HK-2 (cell line): Measurements from ENCODE around the gene TBCE.
"Not testable (repeated sequence)": the region's sequence is repeated elsewhere in the genome, so short reads cannot be mapped to it uniquely, and the experiment has no call there.

Experiments
- DNase-seq: peaks from one replicate; pipeline ENCODE4 v3.0.0-alpha.2; 2018; ENCODE audit not compliant: unreplicated experiment

Gene TBCE

DNA sequence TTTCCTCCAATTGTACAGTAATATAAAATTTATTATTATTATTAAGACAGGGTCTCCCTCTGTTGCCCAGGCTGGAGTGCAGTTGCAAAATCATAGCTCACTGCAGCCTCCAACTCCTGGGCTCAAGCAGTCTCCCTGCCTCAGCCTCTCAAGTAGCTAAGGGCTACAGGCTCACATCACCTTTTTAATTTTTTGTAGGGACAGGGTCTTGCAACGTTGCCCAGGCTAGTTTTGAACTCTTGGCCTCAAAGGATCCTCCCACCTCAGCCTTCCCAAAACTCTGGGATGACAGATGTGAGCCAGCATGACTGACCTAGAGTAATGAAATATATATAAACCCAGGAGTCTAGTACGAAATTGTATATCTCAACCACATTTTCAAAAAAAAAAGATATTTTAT lies 87.9 kb downstream of the TBCE start:
- DNase-seq, result no peak

DNA sequence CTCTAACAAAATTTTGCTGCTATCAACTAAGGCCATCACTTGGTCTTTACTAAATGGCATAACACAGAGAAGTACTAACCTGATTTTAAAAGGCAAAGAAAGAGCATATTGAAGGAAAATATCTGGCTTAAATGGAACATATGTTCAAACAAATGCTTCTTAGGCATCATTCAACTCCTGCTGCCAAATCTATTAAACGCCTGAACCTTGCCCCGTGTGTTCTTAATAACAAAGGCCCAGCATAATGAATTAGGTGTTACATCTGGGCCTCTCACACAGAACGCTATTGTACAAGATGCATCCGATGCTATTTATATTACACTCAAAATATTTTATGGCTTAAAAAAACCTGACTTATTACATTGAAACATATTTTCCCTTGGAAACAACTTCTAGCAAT lies 88.6 kb downstream of the TBCE start:
- no peak for DNase-seq

DNA sequence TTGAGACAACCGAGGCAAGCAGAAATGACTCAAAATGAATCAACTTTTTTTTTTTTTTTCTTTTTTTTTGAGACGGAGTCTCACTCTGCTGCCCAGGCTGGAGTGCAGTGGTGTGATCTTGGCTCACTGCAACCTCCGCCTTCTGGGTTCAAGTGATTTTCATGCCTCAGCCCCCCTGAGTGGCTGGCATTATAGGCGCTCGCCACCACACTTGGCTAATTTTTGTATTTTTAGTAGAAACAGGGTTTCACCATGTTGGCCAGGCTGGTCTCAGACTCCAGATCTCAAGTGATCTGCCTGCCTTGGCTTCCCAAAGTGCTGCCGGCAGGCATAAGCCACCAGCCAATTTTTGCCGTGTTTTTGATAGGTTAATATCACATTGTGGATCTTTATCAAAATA lies 90.6 kb downstream of the TBCE start:
- not testable (repeated sequence) for DNase-seq

DNA sequence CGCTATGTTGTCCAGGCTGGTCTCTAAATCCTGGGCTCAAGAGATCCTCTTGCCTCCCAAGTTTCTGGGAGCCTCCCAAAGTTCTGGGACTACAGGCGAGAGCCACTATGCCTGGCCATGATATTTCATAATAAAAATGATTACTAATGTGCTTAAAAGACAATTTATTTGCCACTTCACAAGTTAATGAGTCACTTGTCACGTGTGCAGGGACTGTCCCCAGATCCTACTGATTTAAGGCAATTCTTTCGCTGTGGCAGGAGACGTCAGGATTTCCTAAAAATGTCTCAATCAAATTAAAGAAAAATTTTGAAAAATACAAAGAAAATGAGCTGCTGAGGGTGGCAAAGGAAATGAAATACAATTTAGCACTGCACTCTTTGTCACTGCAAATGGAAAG lies 93.5 kb downstream of the TBCE start:
- no peak for DNase-seq

DNA sequence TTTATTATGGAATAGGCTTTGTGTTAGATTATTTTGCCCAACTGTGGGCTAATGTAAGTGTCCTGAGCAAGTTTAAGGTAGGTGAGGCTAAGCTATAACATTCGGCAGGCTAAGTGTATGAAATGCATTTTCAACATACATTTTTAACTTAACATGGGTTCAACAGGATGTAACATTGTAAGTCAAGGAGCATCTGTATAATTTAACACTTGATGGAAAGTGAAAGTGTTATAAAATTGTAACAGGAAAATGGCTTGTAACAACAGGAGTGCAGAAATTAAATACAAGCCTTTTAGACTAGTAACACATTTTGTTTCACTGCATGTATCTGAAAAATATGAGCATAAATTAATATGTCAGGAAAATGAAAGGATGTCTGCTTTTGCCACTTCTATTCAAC lies 94.7 kb downstream of the TBCE start:
- no peak for DNase-seq

DNA sequence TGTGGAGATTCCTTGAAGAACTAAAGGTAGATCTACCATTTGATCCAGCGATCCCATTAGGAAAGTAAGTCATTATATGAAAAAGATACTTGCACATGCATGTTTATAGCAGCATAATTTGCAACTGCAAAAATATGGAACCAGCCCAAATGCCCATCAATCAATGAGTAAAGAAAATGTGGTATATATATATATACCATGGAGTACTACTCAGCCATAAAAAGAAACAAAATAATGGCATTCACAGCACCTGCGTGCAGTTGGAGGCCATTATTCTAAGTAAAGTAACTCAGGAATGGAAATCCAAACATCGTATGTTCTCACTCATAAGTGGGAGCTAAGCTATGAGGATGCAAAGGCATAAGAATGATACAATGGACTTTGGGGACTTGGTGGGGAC lies 95.6 kb downstream of the TBCE start:
- not testable (repeated sequence) for DNase-seq

DNA sequence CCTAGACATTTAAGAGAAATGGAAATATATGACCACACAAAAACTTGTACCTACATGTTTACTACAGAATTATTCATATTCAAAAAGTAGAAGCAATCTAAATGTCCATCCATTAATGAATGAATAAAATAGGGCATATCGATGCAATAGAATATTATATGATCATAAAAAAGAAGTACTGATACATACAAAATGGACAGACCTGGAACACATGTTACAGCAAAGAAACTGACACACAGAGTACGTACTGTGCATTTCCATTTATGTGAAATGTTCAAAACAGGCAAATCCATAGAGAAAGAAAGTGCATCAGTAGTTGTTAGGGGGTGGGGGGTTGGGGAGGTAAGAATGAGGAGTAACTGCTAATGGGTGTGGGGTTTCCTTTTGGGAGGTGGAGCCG lies 97.8 kb downstream of the TBCE start:
- DNase-seq, result no peak

DNA sequence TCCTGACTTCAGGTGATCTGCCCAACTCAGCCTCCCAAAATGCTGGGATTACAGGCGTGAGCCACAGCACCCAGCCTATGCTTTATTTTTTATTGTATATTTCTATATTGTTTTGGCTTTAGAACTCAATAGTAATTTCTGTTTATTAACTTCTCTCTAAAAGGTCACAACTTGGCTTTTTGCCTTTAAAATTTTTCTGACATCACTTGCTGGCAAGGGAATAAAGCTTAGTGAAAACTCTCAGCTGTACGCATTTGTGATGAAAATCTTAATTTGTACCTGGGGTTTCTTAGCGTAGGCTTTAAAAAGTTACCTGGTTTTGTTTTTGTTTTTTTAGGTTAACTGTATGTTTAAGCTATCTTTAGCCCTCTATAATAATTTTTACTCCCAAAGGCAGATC lies 100.8 kb downstream of the TBCE start:
- no peak for DNase-seq

DNA sequence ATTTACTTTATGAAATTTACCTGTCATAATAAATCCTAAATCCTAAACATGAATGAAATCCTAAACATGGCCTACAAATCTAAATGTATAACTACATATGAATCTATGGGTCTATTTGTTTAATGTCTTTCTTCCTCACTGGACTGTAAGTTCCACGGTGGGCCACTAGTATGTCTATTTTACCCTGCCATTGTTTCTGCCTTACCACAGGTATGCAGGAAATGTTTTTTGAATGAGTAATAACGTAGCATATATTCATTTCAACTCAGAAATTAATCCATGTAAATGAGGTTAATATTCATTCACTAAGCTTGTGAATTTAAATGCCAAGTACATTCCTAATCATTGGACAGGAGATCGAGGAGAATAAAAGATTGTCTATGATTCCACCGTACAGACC lies 101.7 kb downstream of the TBCE start:
- DNase-seq, result no peak

DNA sequence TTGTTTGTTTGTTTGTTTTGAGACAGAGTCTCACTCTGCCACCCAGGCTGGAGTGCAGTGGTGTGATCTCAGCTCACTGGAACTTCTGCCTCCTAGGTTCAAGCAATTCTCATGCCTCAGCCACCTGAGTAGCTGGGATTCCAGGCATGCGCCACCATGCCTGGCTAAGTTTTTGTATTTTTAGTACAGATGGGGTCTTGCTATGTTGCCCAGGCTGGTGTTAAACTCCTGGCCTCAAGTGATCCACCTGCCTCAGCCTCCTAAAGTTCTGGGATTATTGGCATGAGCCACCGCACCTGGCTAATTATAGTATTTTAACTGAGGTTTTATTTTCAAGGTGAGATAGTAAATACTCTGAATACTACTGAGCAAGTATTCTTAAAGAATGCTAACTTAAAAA lies 102.7 kb downstream of the TBCE start:
- not testable (repeated sequence) for DNase-seq

DNA sequence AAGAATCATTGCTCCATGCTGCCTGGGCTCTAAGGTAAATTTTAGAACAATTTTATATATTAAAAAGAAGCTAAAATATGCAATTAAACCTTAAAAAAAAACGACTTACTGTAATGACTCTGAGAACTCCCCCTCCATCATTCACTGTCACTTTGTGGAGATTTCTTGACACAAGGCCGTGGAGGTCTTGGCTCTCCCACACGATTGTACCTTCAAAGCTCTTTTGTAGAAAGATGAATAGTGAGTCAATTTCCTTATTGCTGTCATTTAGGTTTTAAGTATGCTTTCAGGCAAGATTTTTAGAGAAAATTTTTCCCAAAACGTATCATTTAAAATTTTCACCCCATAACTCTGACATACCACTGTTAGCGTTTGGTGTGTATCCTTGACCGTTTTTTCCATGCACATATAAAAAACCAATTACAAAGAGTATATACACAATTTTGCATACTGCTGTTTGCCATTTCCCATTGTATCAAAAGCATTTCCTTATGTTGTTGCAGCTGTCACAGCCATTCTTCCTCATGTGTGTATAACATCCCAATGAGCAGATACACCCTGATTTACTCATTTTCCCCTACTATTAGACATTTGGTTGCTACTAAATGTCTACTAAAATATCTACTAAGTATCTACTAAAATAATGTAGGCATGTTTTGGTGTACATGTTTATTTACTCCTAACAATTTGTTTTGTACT lies 103.7 kb downstream of the TBCE start:
- no peak for DNase-seq

DNA sequence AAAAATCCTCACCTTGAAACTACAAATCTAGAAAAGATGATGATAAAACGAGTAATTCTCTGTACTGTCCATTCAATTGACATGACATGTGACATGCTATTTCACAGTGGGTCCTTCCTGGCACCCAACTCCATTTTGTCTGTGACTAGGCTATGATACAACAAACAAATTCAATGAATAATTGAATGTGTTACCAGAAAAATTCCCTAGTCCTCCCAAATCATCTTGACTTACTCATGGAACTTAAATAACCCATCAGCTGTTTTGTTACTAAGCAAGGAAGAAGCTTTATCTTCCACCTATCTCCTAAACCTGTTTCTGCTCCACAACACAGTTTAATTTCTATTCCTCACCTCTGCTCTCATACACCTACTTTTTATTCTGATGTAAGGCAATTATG lies 106.6 kb downstream of the TBCE start:
- no peak for DNase-seq

DNA sequence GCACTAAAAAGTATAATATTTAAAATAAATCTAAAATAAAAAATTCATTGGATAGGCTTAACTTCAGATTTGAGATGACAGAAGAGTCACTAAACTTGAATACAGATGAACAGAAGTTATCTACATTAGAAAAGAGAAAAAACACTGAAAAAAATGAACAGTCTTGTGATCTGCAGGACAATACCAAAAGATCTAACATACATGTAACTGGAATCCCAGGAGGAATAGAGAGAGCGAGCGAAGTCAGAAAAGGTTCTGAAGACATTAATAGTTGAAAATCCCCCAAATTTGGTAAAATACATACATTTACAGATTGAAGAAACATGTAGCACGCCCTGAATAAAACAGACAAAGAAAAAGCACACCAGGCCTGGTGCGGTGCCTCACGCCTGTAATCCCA lies 115.9 kb downstream of the TBCE start:
- no peak for DNase-seq

DNA sequence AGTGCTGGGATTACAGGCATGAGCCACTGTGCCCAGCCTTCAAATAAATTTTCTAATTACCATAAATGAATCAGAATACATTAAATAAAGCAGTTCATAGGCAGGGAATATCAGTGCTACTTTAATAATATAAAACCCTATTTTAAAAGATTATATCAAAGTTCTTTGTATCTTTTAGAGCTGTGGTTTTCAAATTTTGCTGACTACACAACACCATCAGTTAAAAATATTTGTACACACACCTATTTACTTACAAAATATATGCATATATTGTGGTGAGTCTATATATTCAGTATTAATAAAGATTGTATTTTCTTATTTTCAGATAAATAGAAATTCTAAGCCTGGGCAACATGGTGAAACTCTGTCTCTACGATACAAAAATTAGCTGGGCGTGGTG lies 118.3 kb downstream of the TBCE start:
- no peak for DNase-seq

DNA sequence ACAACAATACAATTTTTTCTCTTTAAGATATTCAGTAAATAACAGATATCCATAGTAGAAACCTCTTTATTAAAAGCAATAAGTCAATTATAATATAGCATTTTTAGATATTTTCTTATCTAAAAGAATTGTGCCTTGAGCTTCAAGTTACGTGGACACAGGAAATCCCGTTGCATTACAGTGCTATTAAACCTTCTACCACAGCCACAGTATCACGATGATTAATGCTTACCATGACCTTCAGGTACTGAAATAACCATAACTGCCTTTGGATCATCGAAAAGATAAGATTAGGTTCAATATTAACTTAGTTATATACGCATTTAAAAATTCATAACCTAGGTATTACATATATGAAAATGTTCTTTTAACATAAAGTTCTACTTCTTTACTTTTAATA lies 119.1 kb downstream of the TBCE start:
- no peak for DNase-seq

DNA sequence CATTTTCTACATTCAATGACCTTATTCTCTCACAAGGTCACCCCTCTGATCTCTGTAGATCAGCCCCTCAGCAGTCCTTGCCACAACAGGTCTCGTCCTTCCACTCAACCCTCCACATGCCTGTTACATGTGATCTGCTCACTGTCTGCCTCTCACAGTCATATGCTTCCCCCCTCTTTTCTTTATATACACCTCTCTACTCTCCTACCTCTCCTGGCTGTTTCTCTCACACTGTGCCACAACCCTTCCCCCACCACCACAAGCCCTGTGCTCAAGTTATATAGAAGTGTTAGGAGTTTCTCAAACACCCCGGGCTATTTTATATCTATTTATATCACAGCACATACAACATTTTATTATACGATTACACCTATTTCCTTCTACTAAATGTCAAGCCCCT lies 124.4 kb downstream of the TBCE start:
- no peak for DNase-seq

DNA sequence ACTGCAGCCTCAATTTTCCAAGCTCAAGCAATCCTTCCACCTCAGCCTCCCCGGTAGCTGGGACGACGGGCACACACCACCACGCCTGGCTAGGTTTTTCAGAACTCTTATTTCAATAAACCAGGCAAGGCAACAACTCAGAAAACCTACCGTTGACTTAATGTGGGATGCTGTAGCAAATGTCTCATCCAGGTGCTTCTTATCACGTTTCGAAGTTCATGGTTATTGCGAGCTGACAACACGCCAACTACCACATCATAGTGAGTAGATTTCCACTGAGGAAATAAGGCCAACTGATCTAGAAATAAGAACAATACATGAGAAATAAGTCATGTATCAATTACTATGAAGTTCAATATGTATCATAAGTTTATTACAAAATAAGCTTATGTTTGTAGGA lies 127.3 kb downstream of the TBCE start:
- DNase-seq, result no peak

DNA sequence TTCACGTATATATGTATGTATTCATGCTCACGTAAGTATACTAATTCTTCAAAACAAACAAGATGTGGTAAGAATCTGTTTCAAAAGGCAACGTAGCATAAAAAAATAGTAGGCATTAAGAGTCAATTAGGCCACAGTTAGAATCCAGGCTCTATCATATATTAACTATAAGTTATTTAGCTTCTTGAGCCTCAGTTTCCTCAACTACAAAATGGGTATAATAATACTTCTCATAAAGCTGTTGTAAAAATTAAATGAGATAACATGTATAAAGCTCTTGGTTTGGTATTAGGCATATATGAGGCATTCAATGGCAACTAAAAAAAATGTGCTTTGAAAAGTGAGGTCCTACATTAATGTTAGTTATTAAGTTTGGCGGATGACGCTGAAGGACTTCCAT lies 127.8 kb downstream of the TBCE start:
- DNase-seq, result no peak

DNA sequence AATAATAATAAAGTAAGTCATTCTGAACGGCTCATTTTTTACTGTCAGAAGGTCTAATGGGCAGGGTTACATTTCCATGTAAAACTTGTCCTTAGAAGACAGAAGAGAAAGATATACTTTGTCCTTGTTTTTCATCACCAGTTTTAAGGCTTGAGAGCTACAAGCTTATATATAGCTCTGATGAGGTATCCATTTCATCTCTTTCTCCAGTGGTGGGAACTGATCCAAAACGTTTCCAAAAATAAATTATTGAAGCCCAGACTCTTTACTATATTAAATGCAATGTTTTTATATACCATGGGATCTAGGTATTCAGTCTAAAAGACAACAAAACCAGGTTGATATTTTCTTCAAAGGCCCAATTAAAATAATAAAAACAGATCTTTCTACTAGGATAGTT lies 128.3 kb downstream of the TBCE start:
- no peak for DNase-seq

DNA sequence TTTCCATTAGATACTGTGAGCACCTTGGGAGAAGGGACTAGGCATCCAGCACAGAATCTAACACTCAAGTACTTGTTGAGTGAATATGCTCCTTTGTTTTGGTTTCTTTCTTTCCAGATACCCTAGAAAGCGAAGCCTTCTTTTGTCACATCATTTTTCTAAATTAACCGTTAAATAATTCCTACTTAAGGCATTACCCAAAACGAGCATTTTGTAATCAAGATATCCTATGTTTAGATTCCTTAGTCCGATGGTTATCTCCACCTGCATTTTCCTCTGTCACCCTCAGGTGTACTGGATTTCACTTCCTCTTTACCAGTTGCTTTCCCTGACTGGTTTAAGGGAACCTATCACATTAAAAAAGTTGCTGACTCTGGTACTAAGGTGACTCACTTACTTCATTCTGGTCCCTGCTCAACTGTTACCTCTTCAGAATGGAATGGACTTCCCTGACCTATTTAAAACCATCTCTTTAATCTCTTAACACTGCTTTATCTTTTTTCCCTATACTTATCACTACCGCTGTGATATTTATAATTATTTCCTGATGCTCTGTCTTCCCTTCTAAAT lies 133.8 kb downstream of the TBCE start:
- DNase-seq, result no peak
